GM18507 (cell line): ENCODE results near the gene SLX9.
"Not testable (repeated sequence)": the region's sequence is repeated elsewhere in the genome, so short reads cannot be mapped to it uniquely, and the experiment has no call there.

Experiments
- DNase-seq: peaks from one replicate; pipeline ENCODE4 v3.0.0; 2011; ENCODE audit warnings: low read depth; ENCODE audit not compliant: insufficient read length; ENCODE audit errors: extremely low spot score
- FAIRE-seq: peaks from 2 replicates; lab custom pipeline; 2011; peaks lifted over from hg19 to GRCh38; lab: Jason Lieb, UNC

SLX9 gene

GRCh38 chr21:44912506-44913412 is 27.1 kb upstream of the SLX9 start:
- FAIRE-seq, DNase-seq: not testable (repeated sequence)

- FAIRE-seq (no peak), DNase-seq (no peak)
Measured at GRCh38 chr21:44913425-44914175, 26.2 kb upstream of the SLX9 start.

- DNase-seq (no peak), FAIRE-seq (peak; percentile 82)
Measured at GRCh38 chr21:44914176-44914874, 25.5 kb upstream of the SLX9 start.

- DNase-seq: no peak
- no peak for FAIRE-seq
Measured at GRCh38 chr21:44916965-44917364, 22.9 kb upstream of the SLX9 start.

GRCh38 chr21:44917446-44918106 is 22.3 kb upstream of the SLX9 start:
- DNase-seq: no peak
- FAIRE-seq: no peak

GRCh38 chr21:44918107-44918470 is 21.7 kb upstream of the SLX9 start:
- DNase-seq (no peak), FAIRE-seq (no peak)

GRCh38 chr21:44918581-44919033 is 21.2 kb upstream of the SLX9 start:
- FAIRE-seq (no peak), DNase-seq (no peak)

GRCh38 chr21:44919111-44919912 is 20.5 kb upstream of the SLX9 start:
- DNase-seq: no peak
- FAIRE-seq: no peak

GRCh38 chr21:44919913-44920693 is 19.7 kb upstream of the SLX9 start:
- peak; percentile 53 for FAIRE-seq
- DNase-seq: no peak

GRCh38 chr21:44920694-44921604 is 18.9 kb upstream of the SLX9 start, which contains the start of gene ITGB2:
Gene ITGB2, minus strand, starts transcription at chr21:44920899. Its CDS starts 10,117 bp downstream, at chr21:44910782.
- DNase-seq (no peak), FAIRE-seq (peak; percentile 87)

GRCh38 chr21:44921928-44922327 is 17.9 kb upstream of the SLX9 start:
- no peak for FAIRE-seq

GRCh38 chr21:44923480-44924084 is 16.2 kb upstream of the SLX9 start:
- FAIRE-seq: no peak
- no peak for DNase-seq

More at GRCh38 chr21:44921928-44922327, 17.9 kb upstream of the SLX9 start:
- no peak for DNase-seq

GRCh38 chr21:44924606-44925377 is 15.0 kb upstream of the SLX9 start:
- no peak for FAIRE-seq
- no peak for DNase-seq

GRCh38 chr21:44925378-44925755 is 14.5 kb upstream of the SLX9 start:
- DNase-seq (no peak), FAIRE-seq (peak; percentile 5)

- DNase-seq: no peak
- peak; percentile 47 for FAIRE-seq
Measured at GRCh38 chr21:44926331-44927101, 13.3 kb upstream of the SLX9 start.
